Ishikawa (cell line): ENCODE measurements around the gene TCP1.

ENCODE experiments used
- CEBPB ChIP-seq: IDR thresholded peaks from 2 replicates; pipeline ENCODE4 v1.6.1; 2012
- EGR1 ChIP-seq: IDR thresholded peaks from 2 replicates; pipeline ENCODE4 v1.6.1; 2012
- EP300 ChIP-seq: IDR thresholded peaks from 2 replicates; pipeline ENCODE4 v1.6.1; 2012; ENCODE audit warnings: borderline replicate concordance
- FOXM1 ChIP-seq: IDR thresholded peaks from 2 replicates; pipeline ENCODE4 v1.6.1; 2012; ENCODE audit warnings: low read depth, borderline replicate concordance
- MAX ChIP-seq: IDR thresholded peaks from 2 replicates; pipeline ENCODE4 v1.6.1; 2012
- NFIC ChIP-seq: IDR thresholded peaks from 2 replicates; pipeline ENCODE4 v1.6.1; 2012
- RAD21 ChIP-seq: IDR thresholded peaks from 2 replicates; pipeline ENCODE4 v1.6.1; 2012; ENCODE audit warnings: low read depth
- REST ChIP-seq: IDR thresholded peaks from 2 replicates; pipeline ENCODE4 v1.6.1; 2012; ENCODE audit warnings: low read depth, mild to moderate bottlenecking
- TAF1 ChIP-seq: IDR thresholded peaks from 2 replicates; pipeline ENCODE4 v1.6.1; 2012; ENCODE audit warnings: low read depth, mild to moderate bottlenecking
- TCF12 ChIP-seq: IDR thresholded peaks from 2 replicates; pipeline ENCODE4 v1.6.1; 2012; ENCODE audit warnings: low read depth
- TEAD4 ChIP-seq: IDR thresholded peaks from 2 replicates; pipeline ENCODE4 v1.6.1; 2012
- YY1 ChIP-seq: IDR thresholded peaks from 2 replicates; pipeline ENCODE4 v1.6.1; 2012; ENCODE audit warnings: low read depth
- ZBTB7A ChIP-seq: IDR thresholded peaks from 2 replicates; pipeline ENCODE4 v1.6.1; 2012; ENCODE audit warnings: low read depth

- no peak for TF ChIP-seq CEBPB
- no peak for TF ChIP-seq RAD21
- no peak for TF ChIP-seq EP300
- no peak for TF ChIP-seq NFIC
- no peak for TF ChIP-seq FOXM1
- no peak for TF ChIP-seq YY1
- TF ChIP-seq REST, result no peak
- TF ChIP-seq TAF1, result no peak
- no peak for TF ChIP-seq ZBTB7A
- no peak for TF ChIP-seq EGR1
- TF ChIP-seq MAX, result no peak
- TF ChIP-seq TCF12, result no peak
- no peak for TF ChIP-seq TEAD4
These were observed 24.4 kb upstream of the TCP1 start for GRCh38 chr6:159813781-159814180.
